IPS-20b (cell line): ENCODE measurements around the gene AFAP1.

Source experiments
- H3K27ac ChIP-seq: one replicate; pipeline ENCODE4 v1.5.1; 2013; ENCODE audit warnings: low read length
- H3K27me3 ChIP-seq: 2 replicates; pipeline ENCODE4 v1.6.1; 2013; ENCODE audit warnings: mild to moderate bottlenecking, low read length, inconsistent platforms; ENCODE audit not compliant: insufficient read depth
- H3K36me3 ChIP-seq: 2 replicates; pipeline ENCODE4 v1.6.1; 2013; ENCODE audit warnings: low read depth, mild to moderate bottlenecking, inconsistent platforms, low read length, moderate library complexity; ENCODE audit not compliant: insufficient read depth
- H3K4me1 ChIP-seq: 2 replicates; pipeline ENCODE4 v1.6.1; 2013; ENCODE audit warnings: mild to moderate bottlenecking, control low read depth, inconsistent platforms, low read length, moderate library complexity; ENCODE audit not compliant: insufficient read depth
- H3K4me3 ChIP-seq: 2 replicates; pipeline ENCODE4 v1.5.1; 2013; ENCODE audit warnings: mild to moderate bottlenecking, low read length, inconsistent platforms
- H3K9ac ChIP-seq: 2 replicates; pipeline ENCODE4 v1.6.1; 2013; ENCODE audit warnings: low read depth, mild to moderate bottlenecking, inconsistent platforms, low read length, moderate library complexity
- H3K9me3 ChIP-seq: 2 replicates; pipeline ENCODE4 v1.6.1; 2013; ENCODE audit warnings: mild to moderate bottlenecking, low read depth, low read length, inconsistent platforms; ENCODE audit not compliant: insufficient read depth

Gene AFAP1

GRCh38 chr4:7941111-7941964 is 1.7 kb upstream of the AFAP1 start:
- H3K4me1 ChIP-seq, result peaks cover 7% of the 10 kb centered on the region
- H3K4me3 ChIP-seq, result no peak overlapping the region
- no peaks in the 10 kb centered on the region for H3K36me3 ChIP-seq
- no peak overlapping the region for H3K27ac ChIP-seq
- H3K9me3 ChIP-seq, result no peaks in the 10 kb centered on the region
- H3K9ac ChIP-seq, result no peak overlapping the region
- peaks cover 16% of the 10 kb centered on the region for H3K27me3 ChIP-seq

- H3K4me1 ChIP-seq, result peaks cover 7% of the 10 kb centered on the region
- peaks cover 16% of the 10 kb centered on the region for H3K27me3 ChIP-seq
- H3K4me3 ChIP-seq, result peak overlapping the region; percentile 71
- H3K9me3 ChIP-seq, result no peaks in the 10 kb centered on the region
- H3K36me3 ChIP-seq, result no peaks in the 10 kb centered on the region
- peak overlapping the region; percentile 48; the same call in 1 of the 2 replicates for H3K9ac ChIP-seq
- H3K27ac ChIP-seq, result no peak overlapping the region
These were observed 868 bp downstream of the AFAP1 start for GRCh38 chr4:7938609-7939376.

GRCh38 chr4:7938266-7938608 is 1.4 kb downstream of the AFAP1 start:
- H3K27me3 ChIP-seq, result peaks cover 16% of the 10 kb centered on the region
- H3K4me1 ChIP-seq, result peaks cover 7% of the 10 kb centered on the region
- H3K9me3 ChIP-seq, result no peaks in the 10 kb centered on the region
- H3K9ac ChIP-seq, result peak overlapping the region; percentile 48; the same call in 1 of the 2 replicates
- no peak overlapping the region for H3K27ac ChIP-seq
- H3K4me3 ChIP-seq, result peak overlapping the region; percentile 71
- H3K36me3 ChIP-seq, result no peaks in the 10 kb centered on the region

- Histone ChIP-seq H3K27ac (no peak overlapping the region), H3K36me3 (no peaks in the 10 kb centered on the region), H3K9me3 (no peaks in the 10 kb centered on the region), H3K9ac (no peak overlapping the region), H3K4me1 (peaks cover 7% of the 10 kb centered on the region), H3K27me3 (peaks cover 16% of the 10 kb centered on the region), H3K4me3 (no peak overlapping the region)
These were observed 2.7 kb downstream of the AFAP1 start for GRCh38 chr4:7937006-7937405.

- no peak overlapping the region for H3K9ac ChIP-seq
- H3K27me3 ChIP-seq, result peaks cover 13% of the 10 kb centered on the region
- no peak overlapping the region for H3K4me3 ChIP-seq
- peaks cover 16% of the 10 kb centered on the region for H3K4me1 ChIP-seq
- no peak overlapping the region for H3K27ac ChIP-seq
- no peaks in the 10 kb centered on the region for H3K9me3 ChIP-seq
- no peaks in the 10 kb centered on the region for H3K36me3 ChIP-seq
These were observed 5.8 kb downstream of the AFAP1 start for GRCh38 chr4:7933651-7934510.

GRCh38 chr4:7932287-7932686 is 7.4 kb downstream of the AFAP1 start:
- no peak overlapping the region for H3K27ac ChIP-seq
- no peaks in the 10 kb centered on the region for H3K36me3 ChIP-seq
- H3K9me3 ChIP-seq, result no peaks in the 10 kb centered on the region
- H3K27me3 ChIP-seq, result no peaks in the 10 kb centered on the region; the same call in 1 of the 2 replicates
- no peak overlapping the region for H3K4me3 ChIP-seq
- H3K4me1 ChIP-seq, result peaks cover 18% of the 10 kb centered on the region
- no peak overlapping the region for H3K9ac ChIP-seq

- no peaks in the 10 kb centered on the region for H3K27me3 ChIP-seq
- no peak overlapping the region for H3K4me3 ChIP-seq
- no peaks in the 10 kb centered on the region for H3K9me3 ChIP-seq
- H3K27ac ChIP-seq, result no peak overlapping the region
- peak overlapping the region; percentile 59; the same call in 1 of the 2 replicates for H3K9ac ChIP-seq
- no peaks in the 10 kb centered on the region for H3K36me3 ChIP-seq
- H3K4me1 ChIP-seq, result peaks cover 18% of the 10 kb centered on the region
These were observed 10.3 kb downstream of the AFAP1 start for GRCh38 chr4:7929118-7929951.

- H3K4me3 ChIP-seq, result no peak overlapping the region
- H3K36me3 ChIP-seq, result no peaks in the 10 kb centered on the region
- H3K27me3 ChIP-seq, result no peaks in the 10 kb centered on the region
- H3K4me1 ChIP-seq, result peaks cover 18% of the 10 kb centered on the region
- H3K27ac ChIP-seq, result no peak overlapping the region
- H3K9ac ChIP-seq, result peak overlapping the region; percentile 59; the same call in 1 of the 2 replicates
- H3K9me3 ChIP-seq, result no peaks in the 10 kb centered on the region
These were observed 10.9 kb downstream of the AFAP1 start for GRCh38 chr4:7928711-7929110.

- H3K27ac ChIP-seq, result no peak overlapping the region
- H3K36me3 ChIP-seq, result no peaks in the 10 kb centered on the region
- H3K9me3 ChIP-seq, result no peaks in the 10 kb centered on the region
- H3K27me3 ChIP-seq, result no peaks in the 10 kb centered on the region
- no peak overlapping the region for H3K9ac ChIP-seq
- H3K4me3 ChIP-seq, result no peak overlapping the region
- peaks cover 18% of the 10 kb centered on the region for H3K4me1 ChIP-seq
These were observed 12.8 kb downstream of the AFAP1 start for GRCh38 chr4:7926822-7927221.

GRCh38 chr4:7924570-7924969 is 15.1 kb downstream of the AFAP1 start:
- H3K36me3 ChIP-seq, result no peaks in the 10 kb centered on the region
- H3K9me3 ChIP-seq, result no peaks in the 10 kb centered on the region
- H3K4me1 ChIP-seq, result peaks cover 12% of the 10 kb centered on the region
- no peak overlapping the region for H3K4me3 ChIP-seq
- no peak overlapping the region for H3K27ac ChIP-seq
- no peaks in the 10 kb centered on the region for H3K27me3 ChIP-seq
- no peak overlapping the region for H3K9ac ChIP-seq

- Histone ChIP-seq H3K4me1 (peaks cover 8% of the 10 kb centered on the region), H3K4me3 (no peak overlapping the region), H3K9ac (no peak overlapping the region), H3K9me3 (no peaks in the 10 kb centered on the region), H3K27ac (no peak overlapping the region), H3K27me3 (no peaks in the 10 kb centered on the region), H3K36me3 (no peaks in the 10 kb centered on the region)
These were observed 15.5 kb downstream of the AFAP1 start for GRCh38 chr4:7924163-7924562.
